Measurements from ENCODE around the gene SLC25A28. TPM values are rescaled to one million over a fixed set of nuclear protein-coding genes. Genes with fewer than 3 reads are reported as not detected.

Gene SLC25A28
- total and polyA plus RNA-seq, 2 donors from 2014 or later = 43.0 to 57.1 TPM

GRCh38 chr10:99582255-99582770, 37.9 kb downstream of the SLC25A28 start:
- intact Hi-C loops (cut with DNase I) = no loop called here
- Histone ChIP-seq H3K36me3 (ENCODE audit: control insufficient read depth in 2 of 3, insufficient read depth in 3 of 3, low read length in 3 of 3) (no peaks in the 10 kb centered on the region), H3K4me1 (ENCODE audit: control insufficient read depth in 2 of 3, insufficient read depth in 2 of 3, low read depth in 1 of 3, low read length in 3 of 3) (no peaks in the 10 kb centered on the region), H3K9ac (ENCODE audit: low read length in 3 of 3) (no peak overlapping the region), H3K27me3 (ENCODE audit: control insufficient read depth, insufficient read depth, low read length) (no peaks in the 10 kb centered on the region), H3K9me3 (ENCODE audit: control insufficient read depth in 2 of 3, insufficient read depth in 1 of 3, low read length in 3 of 3) (no peaks in the 10 kb centered on the region), H3K27ac (ENCODE audit: low read depth in 2 of 2, low read length in 2 of 2) (no peak overlapping the region), H3K4me3 (ENCODE audit: low read length in 3 of 3) (no peak overlapping the region)
- DNase-seq (peak in 1 of 5 donors; percentile 19), FAIRE-seq (no peak)
- TF ChIP-seq CTCF (IDR thresholded peaks at IDR 0.05; ENCODE audit: borderline replicate concordance, extremely low read depth, insufficient read depth) = no peak

- Histone ChIP-seq H3K9ac (ENCODE audit: low read length in 3 of 3) (no peak overlapping the region), H3K36me3 (ENCODE audit: control insufficient read depth in 2 of 3, insufficient read depth in 3 of 3, low read length in 3 of 3) (no peaks in the 10 kb centered on the region), H3K27me3 (ENCODE audit: control insufficient read depth, insufficient read depth, low read length) (no peaks in the 10 kb centered on the region), H3K4me1 (ENCODE audit: control insufficient read depth in 2 of 3, insufficient read depth in 2 of 3, low read depth in 1 of 3, low read length in 3 of 3) (no peaks in the 10 kb centered on the region), H3K27ac (ENCODE audit: low read depth in 2 of 2, low read length in 2 of 2) (no peak overlapping the region), H3K9me3 (ENCODE audit: control insufficient read depth in 2 of 3, insufficient read depth in 1 of 3, low read length in 3 of 3) (no peaks in the 10 kb centered on the region), H3K4me3 (ENCODE audit: low read length in 3 of 3) (no peak overlapping the region)
- intact Hi-C loops (cut with DNase I) = no loop called here
- no peak for TF ChIP-seq CTCF (IDR thresholded peaks at IDR 0.05; ENCODE audit: borderline replicate concordance, extremely low read depth, insufficient read depth)
- DNase-seq (no peak), FAIRE-seq (no peak)
Measured at GRCh38 chr10:99579971-99580370, 40.3 kb downstream of the SLC25A28 start.

GRCh38 chr10:99573790-99574189, 46.4 kb downstream of the SLC25A28 start:
- no peak for TF ChIP-seq CTCF (IDR thresholded peaks at IDR 0.05; ENCODE audit: borderline replicate concordance, extremely low read depth, insufficient read depth)
- H3K4me1 ChIP-seq (ENCODE audit: control insufficient read depth in 2 of 3, insufficient read depth in 2 of 3, low read depth in 1 of 3, low read length in 3 of 3) = no peaks in the 10 kb centered on the region

GRCh38 chr10:99571816-99572215, 48.4 kb downstream of the SLC25A28 start:
- Histone ChIP-seq H3K27ac (ENCODE audit: low read depth in 2 of 2, low read length in 2 of 2) (no peak overlapping the region), H3K9me3 (ENCODE audit: control insufficient read depth in 2 of 3, insufficient read depth in 1 of 3, low read length in 3 of 3) (no peaks in the 10 kb centered on the region), H3K36me3 (ENCODE audit: control insufficient read depth in 2 of 3, insufficient read depth in 3 of 3, low read length in 3 of 3) (no peaks in the 10 kb centered on the region), H3K4me3 (ENCODE audit: low read length in 3 of 3) (no peak overlapping the region), H3K27me3 (ENCODE audit: control insufficient read depth, insufficient read depth, low read length) (no peaks in the 10 kb centered on the region), H3K4me1 (ENCODE audit: control insufficient read depth in 2 of 3, insufficient read depth in 2 of 3, low read depth in 1 of 3, low read length in 3 of 3) (no peaks in the 10 kb centered on the region), H3K9ac (ENCODE audit: low read length in 3 of 3) (no peak overlapping the region)
- intact Hi-C loops (cut with DNase I) = no loop called here
- FAIRE-seq (no peak), DNase-seq (no peak)
- TF ChIP-seq CTCF (IDR thresholded peaks at IDR 0.05; ENCODE audit: borderline replicate concordance, extremely low read depth, insufficient read depth) = no peak

More at GRCh38 chr10:99573790-99574189, 46.4 kb downstream of the SLC25A28 start:
- Histone ChIP-seq H3K36me3 (ENCODE audit: control insufficient read depth in 2 of 3, insufficient read depth in 3 of 3, low read length in 3 of 3) (no peaks in the 10 kb centered on the region), H3K4me3 (ENCODE audit: low read length in 3 of 3) (no peak overlapping the region), H3K27ac (ENCODE audit: low read depth in 2 of 2, low read length in 2 of 2) (no peak overlapping the region), H3K9me3 (ENCODE audit: control insufficient read depth in 2 of 3, insufficient read depth in 1 of 3, low read length in 3 of 3) (no peaks in the 10 kb centered on the region), H3K27me3 (ENCODE audit: control insufficient read depth, insufficient read depth, low read length) (no peaks in the 10 kb centered on the region), H3K9ac (ENCODE audit: low read length in 3 of 3) (no peak overlapping the region)
- DNase-seq (no peak), FAIRE-seq (no peak)
- intact Hi-C loops (cut with DNase I) = no loop called here

All from kidney (tissue), 14 donors.